ENCODE data around the gene NPC1.

Gene NPC1

GRCh38 chr18:23545247-23545789 is 41.0 kb downstream of the NPC1 start:
- no peak for DNase-seq

GRCh38 chr18:23542461-23542860 is 43.8 kb downstream of the NPC1 start:
- no peak for DNase-seq

GRCh38 chr18:23541349-23542093 is 44.8 kb downstream of the NPC1 start:
- DNase-seq: no peak

DNA sequence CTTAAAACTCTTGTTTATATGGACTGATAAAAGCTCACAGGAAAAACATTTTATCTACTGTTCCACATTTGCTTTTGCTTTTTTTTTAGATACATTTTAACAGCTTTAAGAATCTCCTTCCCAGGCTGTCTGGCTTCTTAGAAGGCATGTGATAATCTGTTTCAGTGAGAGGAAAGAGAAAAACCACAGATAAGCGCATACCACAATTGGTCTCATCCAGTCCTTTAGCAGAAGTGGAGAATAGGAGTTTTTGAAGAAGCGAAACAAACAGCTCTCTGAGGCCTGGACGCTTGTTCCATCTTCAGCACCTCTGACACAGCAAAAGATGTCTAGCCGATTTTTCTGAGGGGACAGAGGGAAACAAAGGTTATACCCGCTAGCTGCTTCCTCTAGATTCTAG is 45.4 kb downstream of the NPC1 start:
- no peak for DNase-seq

DNA sequence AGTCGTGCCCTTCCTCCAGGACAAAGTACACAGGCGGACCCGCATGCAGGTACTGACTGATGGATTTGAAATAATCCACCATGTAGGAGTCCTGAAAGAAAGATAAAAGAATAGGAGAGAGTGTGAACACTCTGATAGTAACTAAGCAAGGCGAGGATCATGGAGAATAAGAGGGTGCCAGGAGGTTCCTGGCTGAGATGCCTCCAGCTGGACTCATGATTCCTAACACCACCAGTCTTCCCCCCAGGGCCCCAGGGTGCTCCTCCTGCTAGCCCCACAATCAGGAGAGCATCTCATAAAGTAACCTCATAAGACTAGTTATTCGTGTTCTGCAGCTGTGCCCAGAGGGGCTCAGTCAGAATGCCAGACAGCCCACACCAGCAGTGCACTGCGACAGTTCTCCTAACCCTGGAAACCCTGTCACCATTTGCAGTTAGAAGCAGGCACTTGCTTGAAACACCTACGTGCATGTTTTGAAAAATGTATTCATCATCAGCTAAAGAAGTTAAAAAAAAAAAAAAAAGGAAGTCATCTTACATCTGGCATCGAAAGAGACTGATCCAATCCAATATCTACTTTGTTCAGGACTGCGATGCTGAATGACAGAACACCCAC is 46.3 kb downstream of the NPC1 start:
- DNase-seq: no peak

DNA sequence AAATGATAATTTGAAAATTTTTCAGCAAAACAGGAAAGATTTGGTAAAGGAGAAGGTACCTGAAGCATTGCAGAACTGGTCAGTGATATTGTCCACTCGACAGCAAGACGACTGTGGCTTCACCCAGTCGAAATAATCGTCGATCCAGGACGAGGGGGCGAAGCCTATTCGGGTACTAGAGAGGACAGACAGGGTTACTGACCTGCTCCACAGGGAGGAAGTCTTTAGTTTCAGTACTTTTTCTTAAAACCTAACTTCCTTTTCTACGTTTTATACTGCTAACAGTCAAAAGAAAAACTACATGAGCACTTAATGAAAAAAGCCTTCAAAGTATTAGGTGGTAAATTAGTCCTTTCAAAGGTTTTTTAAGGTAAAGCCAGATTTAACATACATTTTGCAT is 47.0 kb downstream of the NPC1 start:
- no peak for DNase-seq

GRCh38 chr18:23538870-23539269 is 47.4 kb downstream of the NPC1 start:
- no peak for DNase-seq

GRCh38 chr18:23538001-23538400 is 48.3 kb downstream of the NPC1 start:
- DNase-seq: no peak

DNA sequence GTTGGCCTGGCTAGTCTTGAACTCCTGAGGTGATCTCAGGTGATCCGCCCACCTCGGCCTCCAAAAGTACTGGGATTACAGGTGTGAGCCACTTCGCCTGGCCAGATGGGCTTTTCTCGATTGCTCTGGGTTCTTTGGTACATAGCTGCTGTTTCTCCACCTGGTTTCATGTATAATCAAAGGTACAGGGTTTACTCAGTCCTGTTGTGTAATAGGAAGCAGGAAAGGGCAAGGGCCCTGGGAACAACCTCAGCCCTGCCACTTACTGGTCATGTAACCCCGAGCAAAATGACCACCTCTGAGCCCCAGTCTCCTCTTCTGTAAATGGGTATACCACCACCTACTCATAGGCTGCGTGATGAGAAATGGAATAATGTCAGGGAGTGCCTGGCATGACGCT is 49.0 kb downstream of the NPC1 start:
- DNase-seq: no peak

DNA sequence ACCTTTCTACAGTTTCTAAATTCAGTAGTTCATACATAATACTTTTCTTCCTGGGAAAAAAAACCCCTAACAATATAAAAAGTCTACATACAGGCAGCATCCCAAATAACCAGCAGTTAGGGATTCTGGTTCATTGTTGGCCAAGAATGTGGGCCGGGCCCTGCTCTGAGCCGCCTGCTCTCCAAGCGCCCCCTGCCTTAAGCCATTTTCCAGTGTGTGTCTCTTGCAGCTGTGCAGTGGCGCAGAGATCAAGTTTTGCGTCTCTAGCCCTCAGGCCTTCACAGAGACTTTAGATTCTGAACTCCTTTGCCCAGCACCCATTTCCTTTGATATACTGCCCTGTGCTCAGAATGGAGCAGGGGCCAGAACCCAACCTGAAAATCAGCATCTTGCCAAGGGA is 50.1 kb downstream of the NPC1 start:
- DNase-seq: no peak

DNA sequence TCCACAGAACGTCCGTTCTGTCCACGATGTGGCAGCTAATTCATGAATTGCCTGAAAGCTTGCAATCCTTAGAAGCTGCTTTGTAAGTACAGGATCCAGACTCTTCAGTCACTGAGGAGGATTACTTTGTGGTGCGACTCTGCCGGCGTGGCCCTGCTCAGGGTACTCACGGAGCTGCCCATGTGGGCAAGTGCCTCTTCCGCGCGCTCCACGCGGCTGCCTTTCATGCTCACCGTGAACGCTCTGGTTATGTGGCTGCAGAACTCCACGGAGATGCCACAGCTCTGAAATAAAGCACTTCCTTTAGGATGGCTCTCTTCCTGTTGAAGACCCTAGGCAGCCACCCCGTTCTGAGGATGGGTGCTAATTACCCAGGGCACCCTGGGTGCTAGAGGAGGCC is 52.0 kb downstream of the NPC1 start:
- DNase-seq: no peak

GRCh38 chr18:23532848-23533247 is 53.5 kb downstream of the NPC1 start:
- DNase-seq: no peak

DNA sequence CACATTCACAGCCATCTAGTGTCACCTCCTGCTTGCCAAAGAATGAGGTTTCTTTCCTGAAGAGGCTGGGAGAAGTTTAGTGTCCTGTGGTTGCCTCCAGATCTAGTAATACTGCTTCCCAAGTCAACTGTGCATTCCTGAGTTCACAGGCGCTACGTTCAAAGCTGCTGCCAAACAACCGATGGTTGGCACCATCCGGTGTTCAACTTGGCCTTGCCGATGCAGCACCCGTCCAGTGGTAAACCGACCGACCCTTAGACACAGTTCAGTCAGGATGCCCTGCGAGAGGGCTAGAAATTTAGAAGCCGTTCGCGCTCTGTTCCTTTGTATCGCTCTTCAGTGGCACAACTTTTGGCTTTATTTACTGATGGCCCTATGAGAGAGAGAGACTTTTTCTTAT is 54.4 kb downstream of the NPC1 start:
- no peak for DNase-seq

DNA sequence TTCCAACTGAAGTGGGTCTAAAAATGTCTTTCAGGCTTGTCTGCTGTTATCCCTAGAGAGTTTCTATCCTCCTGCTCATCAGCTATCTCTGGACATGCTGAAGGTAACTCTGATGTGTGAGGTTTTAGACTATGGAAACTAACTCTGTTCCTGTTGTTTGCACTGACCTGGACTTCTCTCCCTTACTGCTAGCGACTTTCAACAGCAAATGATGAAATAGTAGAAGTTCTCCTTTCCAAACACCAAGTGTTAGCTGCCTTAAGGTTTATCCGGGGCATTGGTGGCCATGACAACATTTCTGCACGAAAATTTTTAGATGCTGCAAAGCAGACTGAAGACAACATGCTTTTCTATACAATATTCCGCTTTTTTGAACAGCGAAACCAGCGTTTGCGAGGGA is 56.1 kb downstream of the NPC1 start:
- DNase-seq: no peak

- no peak for DNase-seq
These were observed 56.7 kb downstream of the NPC1 start for GRCh38 chr18:23529604-23530003.

GRCh38 chr18:23528580-23529472 is 57.5 kb downstream of the NPC1 start:
- DNase-seq: no peak

- DNase-seq: no peak
These were observed 59.7 kb downstream of the NPC1 start for GRCh38 chr18:23526501-23527063.

- no peak for DNase-seq
These were observed 62.0 kb downstream of the NPC1 start for GRCh38 chr18:23524213-23524707.

DNA sequence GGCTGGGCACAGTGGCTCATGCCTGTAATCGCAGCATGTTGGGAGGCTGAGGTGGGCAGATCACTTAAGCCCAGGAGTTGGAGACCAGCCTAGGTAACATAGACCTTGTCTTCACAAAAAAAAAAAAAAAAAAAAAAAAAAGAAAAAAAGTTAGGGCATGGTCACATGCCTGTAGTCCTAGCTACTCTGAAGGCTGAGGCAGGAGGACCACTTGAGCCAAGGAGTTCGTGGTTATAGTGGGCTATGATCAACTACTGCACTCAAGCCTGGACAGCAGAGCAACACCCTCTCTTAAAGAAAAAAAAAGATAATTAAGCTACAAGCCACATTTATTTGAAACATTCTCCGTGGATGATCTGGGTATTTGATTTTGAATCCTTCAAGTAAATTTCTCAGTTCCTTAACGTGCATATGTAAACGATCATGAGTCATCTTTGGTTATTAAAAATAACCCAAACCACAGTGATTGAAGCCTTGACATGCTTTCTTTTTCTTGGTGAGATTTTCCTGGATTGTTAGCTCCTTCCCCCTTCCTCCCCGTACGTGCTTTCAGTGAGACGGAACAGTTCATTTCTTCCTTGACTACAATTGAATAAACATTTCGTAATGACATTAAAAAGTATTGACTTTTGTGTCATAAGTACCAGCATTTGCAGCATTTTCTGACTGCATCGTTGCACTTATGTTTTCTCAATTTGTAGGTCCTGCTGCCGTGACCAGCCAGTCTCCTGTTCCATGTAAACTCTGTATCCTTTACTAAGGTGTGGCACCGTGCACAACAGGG is 62.7 kb downstream of the NPC1 start:
- DNase-seq: no peak

DNA sequence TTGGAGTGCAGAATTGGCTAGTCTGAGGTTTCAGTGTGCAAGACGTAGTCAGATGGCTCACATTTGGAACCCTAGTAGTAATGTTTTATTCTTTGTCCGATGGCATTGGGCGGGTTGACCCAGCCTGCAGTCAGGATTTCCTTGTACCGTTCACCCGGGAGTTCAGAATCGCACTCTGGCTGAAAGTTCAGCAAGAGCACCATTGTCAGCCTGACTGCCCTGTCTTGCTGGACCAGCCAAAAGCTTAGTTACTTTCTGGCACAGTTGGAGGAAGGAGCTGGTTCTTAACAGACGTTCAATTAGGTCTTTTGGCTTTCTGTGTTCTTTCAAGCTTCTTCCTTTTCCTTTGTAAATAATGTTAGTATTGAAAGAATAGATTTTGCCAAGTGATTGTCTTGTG is 64.4 kb downstream of the NPC1 start:
- DNase-seq: no peak

DNA sequence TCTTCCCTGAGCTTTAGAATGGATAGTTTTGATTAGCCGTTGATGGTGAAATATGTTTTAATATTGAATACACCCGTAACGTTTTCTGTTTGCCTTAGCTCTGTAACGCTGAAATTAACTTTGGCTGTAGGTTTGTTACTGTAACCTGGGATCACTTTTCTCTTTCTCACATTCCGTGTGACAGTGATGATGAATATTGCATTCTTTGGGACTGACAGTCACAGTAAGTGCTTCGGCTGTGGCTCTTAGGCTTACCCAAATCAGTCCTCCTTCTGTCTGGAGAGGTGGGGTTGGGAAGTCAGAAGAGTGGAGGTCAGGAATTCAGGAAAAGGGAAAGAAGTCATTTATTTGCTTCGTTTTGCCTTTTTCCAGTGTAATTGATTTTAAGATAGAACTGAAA is 65.0 kb downstream of the NPC1 start:
- no peak for DNase-seq

- DNase-seq: no peak
These were observed 66.6 kb downstream of the NPC1 start for GRCh38 chr18:23519734-23520133.
